LNCAP (cell line): Measurements from ENCODE around the gene WFDC10A.

Source experiments
- TF ChIP-seq, protein P1 (sequence below): fragments of 450-650 bp; IDR thresholded peaks from 2 replicates; pipeline ENCODE4 v1.5.1; 2017; ENCODE audit warnings: mild to moderate bottlenecking

Gene WFDC10A

DNA sequence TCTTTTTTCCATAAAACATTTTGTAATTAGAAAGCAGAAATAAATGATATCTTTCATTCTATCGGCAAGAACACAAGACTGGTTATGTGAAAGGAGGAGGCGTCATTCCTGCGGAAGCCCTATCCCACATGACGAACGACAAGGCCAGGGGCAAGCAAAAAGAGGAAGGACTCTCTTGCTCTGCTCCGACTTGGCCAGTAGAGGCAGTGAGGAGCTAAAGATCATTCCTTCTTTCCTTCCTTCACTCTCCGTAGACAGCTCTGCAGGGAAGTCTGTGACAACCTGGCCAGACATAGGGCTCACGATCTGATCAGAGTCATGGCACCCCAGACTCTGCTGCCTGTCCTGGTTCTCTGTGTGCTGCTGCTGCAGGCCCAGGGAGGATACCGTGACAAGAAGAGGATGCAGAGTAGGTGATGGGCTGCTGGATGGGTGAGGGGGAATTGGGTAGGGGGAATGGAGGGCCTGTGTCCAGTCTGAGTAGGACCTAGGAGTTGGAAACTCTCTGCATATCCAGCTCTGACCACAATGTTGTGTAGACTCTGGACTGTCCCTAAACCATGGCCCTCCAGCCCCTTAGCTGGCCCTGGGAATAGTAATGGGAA, at the start of gene WFDC10A:
Gene WFDC10A, plus strand, starts transcription at position 244 of the 605 bp plus-strand sequence. Its CDS starts 75 bp downstream, at position 319.
- TF ChIP-seq, protein P1, sequence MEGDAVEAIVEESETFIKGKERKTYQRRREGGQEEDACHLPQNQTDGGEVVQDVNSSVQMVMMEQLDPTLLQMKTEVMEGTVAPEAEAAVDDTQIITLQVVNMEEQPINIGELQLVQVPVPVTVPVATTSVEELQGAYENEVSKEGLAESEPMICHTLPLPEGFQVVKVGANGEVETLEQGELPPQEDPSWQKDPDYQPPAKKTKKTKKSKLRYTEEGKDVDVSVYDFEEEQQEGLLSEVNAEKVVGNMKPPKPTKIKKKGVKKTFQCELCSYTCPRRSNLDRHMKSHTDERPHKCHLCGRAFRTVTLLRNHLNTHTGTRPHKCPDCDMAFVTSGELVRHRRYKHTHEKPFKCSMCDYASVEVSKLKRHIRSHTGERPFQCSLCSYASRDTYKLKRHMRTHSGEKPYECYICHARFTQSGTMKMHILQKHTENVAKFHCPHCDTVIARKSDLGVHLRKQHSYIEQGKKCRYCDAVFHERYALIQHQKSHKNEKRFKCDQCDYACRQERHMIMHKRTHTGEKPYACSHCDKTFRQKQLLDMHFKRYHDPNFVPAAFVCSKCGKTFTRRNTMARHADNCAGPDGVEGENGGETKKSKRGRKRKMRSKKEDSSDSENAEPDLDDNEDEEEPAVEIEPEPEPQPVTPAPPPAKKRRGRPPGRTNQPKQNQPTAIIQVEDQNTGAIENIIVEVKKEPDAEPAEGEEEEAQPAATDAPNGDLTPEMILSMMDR = peak; percentile 83

DNA sequence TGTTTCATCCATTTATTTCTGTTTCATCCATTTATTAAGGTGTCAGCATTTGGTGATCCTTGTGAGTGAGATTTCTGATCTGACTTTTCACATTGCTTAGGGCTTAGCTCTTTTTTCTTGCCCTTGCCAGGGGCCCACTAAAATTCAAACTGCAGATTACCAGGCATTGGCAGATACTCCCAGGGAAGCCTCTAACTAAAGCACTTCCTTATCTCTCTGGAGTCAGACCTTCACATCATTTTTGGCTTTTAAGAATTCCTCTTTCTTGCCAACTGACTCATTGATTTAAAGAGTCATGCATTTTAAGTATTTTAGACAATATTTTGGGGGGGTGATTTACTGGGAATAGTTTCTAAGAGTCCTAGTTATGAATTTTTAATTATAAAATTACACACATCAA, 47.8 kb upstream of the WFDC10A start:
- TF ChIP-seq, protein P1 = no peak

DNA sequence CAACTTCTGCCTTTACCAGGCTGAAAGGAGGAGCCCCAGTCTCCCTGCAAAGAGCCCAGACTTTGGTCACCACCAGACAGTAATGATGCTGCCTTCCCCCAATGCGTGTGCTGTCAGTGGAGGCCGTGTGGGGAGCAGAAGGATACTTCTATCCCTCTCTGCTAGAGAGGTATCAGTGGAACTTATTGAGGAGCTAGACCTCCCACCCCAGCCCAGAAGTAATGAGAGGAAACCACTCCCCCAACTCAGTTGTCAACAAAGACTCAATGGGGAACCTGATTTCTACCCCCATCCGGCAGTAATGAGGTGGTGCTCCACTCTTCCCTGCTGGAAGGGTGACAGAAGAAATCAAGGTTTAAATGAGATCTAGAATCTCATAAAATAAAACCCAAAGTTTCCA, 46.0 kb upstream of the WFDC10A start:
- TF ChIP-seq, protein P1 = no peak

DNA sequence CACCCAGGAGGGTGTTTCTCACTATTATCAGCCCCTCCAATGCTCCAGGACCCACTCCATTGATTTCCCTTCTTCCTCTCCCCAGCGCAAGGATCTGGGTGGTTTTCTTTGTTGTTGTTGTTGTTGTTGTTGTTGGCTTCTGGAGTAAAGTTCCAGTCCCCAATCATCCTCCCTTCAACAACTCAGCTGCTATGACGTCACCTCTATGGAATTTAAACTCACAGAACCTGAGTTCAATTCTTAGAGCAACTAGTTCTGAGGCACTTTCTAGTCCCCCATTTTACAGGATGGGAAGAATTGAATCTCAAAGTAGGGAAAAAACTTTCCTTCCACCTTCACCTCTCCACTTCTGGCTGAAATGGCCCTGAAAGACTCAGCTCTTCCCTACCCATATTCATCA, 40.7 kb upstream of the WFDC10A start:
- TF ChIP-seq, protein P1 = no peak

DNA sequence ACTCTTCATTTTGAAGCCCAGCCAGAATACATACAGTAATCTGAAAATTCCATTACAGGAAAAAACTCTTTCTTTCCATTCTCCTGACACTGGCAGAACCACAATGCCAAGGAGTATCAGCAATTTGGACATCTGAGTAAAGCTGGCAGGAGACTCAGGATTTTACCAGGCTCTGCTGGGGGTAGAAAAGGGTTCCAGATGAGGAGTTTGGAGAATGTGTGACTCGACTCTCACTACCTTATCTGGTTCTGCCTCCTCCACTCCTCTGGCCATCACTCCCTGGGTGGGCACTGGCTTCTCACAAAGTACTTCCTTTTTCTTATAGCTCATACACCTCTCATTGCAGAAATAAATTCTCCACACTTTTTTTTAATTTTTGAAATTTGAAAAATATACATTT, 39.8 kb upstream of the WFDC10A start:
- TF ChIP-seq, protein P1 = no peak

DNA sequence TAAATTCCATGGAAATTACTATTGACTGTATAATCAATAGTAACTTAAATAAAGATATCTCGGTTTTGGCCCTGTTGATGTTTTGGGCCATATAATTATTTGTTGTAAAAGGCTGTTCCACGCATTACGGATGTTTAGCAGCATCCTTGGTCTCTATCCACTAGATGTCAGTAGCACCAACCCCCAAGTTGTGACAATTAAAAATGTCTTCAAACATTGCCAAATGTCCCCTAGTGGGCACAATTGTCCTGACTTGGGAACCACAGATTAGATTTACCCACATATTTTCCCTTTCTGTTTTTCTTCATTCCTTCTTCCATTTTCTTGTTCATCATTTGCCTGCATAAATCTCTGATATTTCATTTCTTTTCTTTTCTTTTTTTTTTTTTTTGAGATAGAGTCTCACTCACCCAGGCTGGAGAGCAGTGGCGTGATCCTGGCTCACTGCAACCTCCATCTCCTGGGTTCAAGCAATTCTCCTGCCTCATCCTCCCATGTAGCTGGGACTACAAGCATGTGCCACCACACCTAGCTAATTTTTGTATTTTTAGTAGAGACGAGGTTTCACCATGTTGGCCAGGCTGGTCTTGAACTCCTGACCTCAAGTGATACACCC, 36.9 kb upstream of the WFDC10A start:
- TF ChIP-seq, protein P1 = peak; percentile 95

DNA sequence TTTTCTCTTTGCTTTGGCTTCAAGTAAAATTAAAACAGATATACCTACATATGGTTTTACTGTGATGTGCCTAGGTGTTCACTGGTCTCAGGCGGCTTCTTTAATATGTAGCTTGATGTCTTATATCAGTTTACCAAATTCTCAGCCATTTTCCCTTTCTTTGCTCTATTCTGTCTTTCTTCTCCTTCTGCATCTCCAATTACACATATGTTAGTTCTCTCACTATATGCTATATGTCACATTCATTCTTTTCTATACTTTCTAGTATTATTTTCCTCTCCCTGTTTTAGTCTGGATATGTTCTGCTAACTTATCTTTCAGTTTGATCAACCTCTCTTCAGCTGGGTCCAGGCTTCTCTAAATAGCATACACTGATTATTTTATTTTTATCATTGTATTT, 36.0 kb upstream of the WFDC10A start:
- TF ChIP-seq, protein P1 = no peak
